GM21423 (cell line): ENCODE measurements around the gene DEFB132.
A peak's percentile ranks its signal among the peaks of the same experiment; 100 is the strongest.
"Not testable (repeated sequence)": the region's sequence is repeated elsewhere in the genome, so short reads cannot be mapped to it uniquely, and the experiment has no call there.

ENCODE experiments used
- ATAC-seq: cut with Tn5 transposase; IDR thresholded peaks from one replicate; pipeline ENCODE4 v1.9.1; 2021; ENCODE audit warnings: mild to moderate bottlenecking, moderate library complexity; ENCODE audit not compliant: unreplicated experiment

Gene DEFB132, protein sequence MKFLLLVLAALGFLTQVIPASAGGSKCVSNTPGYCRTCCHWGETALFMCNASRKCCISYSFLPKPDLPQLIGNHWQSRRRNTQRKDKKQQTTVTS

DNA sequence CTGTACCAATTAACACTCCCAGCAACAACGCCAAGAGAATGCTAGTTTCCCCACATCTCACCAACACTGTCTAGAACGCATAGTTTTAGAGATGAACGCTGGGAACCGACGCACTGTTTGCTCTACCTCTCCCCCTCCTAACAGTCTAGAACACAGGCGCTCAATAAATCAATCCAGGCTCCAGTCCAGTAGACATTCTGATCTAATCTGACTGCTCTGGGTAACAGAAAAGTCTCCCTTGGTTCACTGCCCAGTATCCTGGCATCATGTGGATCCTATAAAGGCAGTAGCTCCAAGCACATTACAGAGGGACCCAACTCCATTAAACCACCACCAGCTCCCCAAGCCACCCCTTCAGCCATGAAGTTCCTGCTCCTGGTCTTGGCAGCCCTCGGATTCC, at the start of gene DEFB132:
TSS of gene DEFB132 (plus strand) at position 306 of the 400 bp plus-strand sequence. CDS start at position 361, 55 bp downstream.
- ATAC-seq: no peak

DNA sequence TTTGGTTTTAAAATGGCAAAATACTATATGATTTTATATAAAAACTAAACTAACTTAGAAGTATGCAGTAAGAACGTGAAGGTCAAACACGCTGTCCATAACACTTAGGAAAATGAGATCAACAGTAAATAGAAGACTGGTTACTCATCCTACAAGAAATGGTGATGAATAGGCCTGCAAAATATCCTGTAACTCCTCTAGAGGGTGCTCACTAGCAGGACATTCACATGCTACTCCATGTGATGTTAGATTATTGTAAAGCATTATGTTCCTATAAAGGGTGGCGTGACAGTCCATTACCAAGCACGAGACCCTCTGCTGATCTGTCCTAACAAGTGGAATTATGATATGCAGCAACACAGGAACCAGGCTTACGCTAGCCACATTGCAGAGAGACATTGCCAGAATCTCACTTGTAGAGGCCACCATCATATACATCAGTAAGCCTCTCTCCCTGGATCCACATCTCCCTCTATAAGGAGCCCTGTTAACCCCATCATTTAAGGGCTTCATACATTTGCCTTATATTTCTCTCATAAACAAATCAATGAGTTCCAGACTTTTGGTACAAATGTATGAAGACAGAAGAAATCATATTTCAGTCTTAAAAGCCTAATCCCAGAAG, 48.5 kb upstream of the DEFB132 start:
- ATAC-seq: no peak

DNA sequence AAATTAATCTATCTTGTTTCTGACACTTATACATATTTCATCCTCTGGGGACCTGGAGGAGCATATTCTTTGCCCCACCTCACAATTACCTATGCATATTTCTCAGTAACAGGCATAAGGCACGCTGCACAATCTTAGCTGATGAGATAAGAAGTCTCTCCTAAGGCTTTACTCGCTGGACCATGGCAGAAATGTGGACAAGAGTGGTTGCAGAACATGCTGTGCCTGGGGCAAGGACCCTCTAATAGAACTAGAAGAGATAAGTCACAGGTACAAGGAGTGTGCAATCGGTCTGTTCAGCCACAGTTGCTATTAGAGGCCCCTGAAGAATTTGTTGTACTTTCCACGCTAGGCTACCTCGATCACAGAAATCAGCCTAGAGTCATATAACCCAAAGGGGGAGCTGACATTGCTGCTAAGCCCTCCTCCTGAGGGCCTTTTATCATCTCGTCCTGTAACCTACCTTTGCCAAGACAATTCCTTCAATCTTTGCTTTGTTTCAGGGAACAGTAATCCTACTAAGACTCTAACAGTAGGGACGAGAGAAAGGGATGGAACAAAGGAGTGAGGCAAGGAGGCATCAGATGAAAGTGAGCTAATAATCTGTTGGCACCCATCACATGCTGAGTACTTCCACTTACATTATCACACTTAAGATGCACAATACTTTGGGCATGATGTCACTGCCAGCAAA, 46.6 kb upstream of the DEFB132 start:
- no peak for ATAC-seq

DNA sequence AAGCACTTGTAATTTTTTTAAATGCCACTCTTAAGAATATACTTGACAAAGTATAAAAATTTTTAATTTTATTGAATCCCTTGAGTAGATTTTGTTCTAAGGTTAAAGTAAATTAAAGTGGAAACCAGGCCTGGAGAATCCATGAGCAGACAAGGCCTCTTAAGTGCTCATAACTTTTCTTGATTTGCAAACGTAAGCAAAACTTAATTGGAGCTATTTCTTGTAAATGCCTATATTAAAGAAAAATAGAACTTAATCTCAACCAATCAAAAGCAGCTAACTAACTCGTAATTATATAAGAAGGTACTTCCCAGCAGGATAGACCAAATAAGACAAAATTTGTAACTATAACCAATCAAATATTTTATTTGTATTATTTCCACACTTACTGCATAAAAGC, 43.1 kb upstream of the DEFB132 start:
- no peak for ATAC-seq

DNA sequence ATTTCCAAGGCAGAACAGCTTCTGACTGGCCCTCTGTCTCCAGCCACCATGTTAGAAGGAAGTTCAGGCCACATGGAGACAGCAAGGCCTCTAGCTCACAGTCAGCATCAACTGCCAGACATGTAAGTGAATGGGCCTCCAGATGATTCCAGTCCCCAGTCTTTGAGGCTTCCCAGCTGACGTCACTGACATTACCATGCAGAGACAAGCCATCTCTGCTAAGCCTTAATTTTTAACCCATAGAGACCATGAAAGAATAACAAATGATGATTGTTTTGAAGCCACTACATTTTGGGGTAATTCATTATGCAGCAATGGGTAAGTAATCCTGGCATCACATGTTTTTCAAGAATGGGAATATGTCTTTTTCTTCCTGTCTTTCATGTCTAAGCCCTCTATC, 41.7 kb upstream of the DEFB132 start:
- ATAC-seq: no peak

DNA sequence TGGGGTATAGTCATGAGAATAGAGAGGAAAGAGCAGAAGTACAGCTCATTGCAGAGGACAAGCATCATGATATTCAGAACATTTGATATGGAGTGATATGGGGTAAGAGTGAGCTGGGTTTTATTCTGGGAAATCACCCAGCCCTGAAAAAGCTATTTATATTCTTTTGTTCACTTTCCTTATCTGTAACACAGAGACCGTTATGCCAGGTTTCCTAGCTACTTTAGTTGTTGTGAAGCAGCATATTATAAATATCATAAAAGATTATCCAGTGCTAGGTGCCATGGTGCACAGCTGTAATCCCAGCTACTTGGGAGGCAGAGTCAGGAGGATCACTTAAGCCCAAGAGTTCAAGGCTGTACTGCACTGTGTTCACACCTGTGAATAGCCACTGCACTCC, 40.3 kb upstream of the DEFB132 start:
- no peak for ATAC-seq

DNA sequence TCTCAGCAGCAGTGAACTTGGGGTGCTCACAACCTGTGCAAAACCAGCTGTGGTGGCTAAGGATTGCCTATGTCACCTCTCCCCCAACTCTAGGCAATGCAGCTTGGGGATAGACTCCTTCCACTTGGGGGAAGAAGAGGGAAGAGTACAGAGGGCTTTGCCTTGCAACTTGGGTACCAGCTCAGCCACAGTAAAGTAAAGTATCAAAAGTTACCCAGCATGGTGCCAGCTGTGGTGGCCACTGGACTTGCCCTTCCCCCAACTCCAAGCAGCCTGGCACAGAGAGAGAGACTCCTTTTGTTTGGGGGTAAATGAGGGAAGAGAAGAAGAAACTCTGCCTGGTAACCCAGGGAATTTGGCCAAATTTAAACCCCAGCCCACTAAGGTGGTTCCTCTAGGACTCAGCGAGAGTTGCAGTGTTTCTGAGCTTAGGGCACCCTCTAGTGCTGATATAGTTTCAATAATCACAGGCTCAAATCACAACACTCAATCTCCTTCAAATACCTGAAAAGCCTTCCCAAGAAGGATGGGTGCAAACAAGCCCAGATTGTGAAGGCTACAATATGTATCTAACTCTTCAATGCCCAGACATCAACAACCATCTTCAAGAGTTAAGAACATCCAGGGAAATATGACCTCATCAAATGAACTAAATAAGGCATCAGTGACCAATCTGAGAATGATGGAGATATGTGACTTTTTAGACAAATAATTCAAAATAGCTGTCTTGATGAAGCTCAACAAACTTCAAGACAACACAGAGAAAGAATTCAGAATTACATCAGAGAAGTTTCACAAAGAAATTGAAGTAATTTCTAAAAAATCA, 38.0 kb upstream of the DEFB132 start:
- no peak for ATAC-seq

DNA sequence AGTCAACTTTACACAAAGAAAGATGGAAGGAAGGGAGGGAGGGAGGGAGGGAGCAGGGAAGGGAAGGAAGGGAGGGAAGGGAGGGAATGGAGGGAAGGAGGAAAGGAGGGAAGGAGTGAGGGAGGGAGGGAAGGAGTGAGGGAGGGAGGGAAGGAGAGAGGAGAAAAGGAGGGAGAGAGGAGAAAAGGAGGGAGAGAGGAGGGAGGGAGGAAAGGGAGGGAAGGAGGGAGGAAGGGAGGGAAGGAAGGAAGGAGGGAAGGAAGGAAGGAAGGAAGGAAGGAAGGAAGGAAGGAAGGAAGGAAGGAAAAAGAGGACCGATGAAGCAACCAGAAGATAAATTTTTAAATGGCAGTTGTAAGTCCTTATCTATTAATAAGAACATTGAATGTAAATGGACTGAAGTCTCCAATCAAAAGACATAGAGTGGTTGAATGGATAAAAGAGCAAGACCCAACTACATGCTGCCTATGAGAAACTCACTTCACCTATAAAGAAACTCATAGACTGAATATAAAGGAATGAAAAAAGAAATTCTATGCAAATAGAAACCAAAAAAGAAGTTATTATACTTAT, 36.2 kb upstream of the DEFB132 start:
- ATAC-seq: no peak

DNA sequence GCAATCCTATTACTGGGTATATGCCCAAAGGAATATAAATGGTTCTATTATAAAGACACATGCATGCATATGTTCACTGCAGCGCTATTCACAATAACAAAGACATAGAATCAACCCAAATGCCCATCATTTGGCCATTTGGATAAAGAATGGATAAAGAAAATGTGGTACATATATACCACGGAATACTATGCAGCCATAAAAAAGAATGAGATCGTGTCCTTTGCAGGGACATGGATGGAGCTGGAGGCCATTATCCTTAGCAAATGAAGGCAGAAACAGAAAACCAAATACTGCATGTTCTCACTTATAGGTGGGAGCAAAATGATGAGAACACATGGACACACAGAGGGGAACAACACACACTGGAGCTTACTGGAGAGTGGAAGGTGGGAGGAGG, 31.6 kb upstream of the DEFB132 start:
- not testable (repeated sequence) for ATAC-seq

DNA sequence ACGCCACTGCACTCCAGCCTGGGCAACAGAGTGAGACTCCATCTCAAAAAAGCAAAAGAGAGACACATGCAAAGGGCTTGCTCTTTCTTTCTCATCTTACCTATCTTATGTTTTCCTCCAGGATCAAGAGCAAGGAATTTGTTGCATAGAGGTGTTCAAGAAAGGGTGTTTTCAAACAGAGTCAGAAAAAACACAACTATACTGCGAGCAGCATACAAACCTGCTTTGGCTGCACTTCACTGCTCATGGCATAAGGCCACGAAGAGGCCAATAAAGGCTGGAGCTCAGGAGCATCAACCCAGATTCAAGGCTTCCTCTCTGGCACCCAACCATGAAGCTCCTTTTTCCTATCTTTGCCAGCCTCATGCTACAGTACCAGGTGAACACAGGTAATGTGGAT, 30.6 kb upstream of the DEFB132 start, which contains the start of gene DEFB129:
TSS of gene DEFB129 (plus strand) at position 301 of the 400 bp plus-strand sequence. CDS start at position 332, 31 bp downstream.
- ATAC-seq: no peak

DNA sequence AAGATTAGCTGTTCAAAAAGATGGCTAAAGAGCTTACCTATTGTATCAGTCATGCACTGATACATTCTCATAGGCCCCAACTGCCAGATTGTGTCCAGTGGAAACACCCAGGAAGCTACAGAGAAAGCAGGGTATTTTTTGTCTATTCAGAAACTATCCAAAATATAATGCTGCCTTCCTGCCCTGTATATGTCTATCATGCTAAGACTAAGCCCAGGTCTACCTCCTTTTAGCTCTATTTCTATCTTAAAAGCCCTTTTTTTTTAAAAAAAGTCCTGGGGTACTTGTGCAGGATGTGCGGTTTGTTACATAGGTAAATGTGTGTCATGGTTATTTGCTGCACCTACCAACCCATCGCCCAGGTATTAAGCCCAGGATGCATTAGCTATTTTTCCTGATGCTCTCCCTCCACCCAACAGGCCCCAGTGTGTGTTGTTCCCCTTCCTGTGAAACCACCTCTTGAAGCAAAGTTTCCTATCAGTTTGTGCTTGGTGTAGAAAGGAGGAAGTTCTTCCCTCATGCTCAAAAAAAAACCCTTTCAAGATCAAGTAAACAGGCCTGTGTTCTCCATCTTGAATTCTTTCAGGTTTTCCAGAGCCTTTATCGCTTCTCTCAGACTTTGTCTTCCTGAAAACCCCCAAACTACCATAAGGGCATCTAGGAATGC, 30.0 kb upstream of the DEFB132 start:
- no peak for ATAC-seq

DNA sequence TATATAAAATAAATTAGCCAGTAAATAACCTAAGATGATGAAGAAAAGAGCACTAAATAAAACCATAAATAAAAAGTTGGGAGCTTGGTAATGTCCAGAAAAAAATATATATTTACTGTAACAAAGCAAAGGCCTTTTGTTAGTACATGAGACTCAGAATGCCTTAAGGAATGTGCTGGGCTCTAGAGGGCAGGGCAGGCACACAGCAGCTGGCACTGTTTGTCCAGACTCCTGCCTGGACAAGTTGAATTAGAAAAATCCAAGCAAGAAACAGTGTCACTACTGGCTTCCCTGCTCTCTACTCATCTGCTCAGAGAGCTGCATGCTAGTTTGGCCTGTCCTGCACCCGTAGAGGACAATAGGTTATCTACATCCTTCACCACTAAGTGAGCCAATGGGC, 21.6 kb upstream of the DEFB132 start:
- ATAC-seq: no peak

DNA sequence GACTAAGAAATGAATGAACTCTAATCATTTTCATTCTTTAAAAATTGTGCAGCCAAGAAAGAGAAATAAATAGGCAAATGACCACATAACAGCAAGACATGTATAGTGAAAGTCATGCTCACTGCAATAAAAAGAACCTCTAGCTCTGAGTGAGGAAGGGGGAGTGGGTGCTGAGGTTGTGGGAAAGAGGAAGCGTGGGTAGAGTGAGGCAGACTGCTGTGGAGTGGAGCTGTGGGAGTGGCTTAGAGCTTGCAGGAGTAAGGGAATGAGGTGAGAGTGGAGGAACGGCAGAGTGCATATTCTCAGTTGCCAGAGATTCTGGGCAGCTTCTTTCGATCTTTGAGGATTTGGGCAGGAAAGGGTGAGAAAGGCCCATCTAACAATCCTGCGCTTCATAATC, 20.0 kb upstream of the DEFB132 start:
- peak; percentile 53 for ATAC-seq

DNA sequence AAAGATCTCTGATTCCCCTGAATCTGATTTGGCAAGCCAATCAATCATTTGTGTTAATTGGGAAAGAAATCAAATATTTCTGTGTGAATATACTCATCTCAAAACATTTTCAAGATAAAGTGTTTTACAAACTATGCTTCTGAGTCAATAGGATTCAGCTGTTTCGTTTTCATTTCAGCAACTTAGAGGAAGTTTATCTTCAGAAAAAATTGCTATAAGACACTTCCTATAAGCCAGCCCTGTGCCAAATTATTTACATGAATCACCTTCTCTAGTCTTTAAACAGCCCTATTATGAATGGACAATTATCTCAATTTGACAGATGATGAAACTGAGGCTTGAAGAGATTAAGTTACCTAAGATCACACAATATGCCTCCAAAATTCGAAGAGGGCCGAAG, 19.6 kb upstream of the DEFB132 start:
- ATAC-seq: no peak

DNA sequence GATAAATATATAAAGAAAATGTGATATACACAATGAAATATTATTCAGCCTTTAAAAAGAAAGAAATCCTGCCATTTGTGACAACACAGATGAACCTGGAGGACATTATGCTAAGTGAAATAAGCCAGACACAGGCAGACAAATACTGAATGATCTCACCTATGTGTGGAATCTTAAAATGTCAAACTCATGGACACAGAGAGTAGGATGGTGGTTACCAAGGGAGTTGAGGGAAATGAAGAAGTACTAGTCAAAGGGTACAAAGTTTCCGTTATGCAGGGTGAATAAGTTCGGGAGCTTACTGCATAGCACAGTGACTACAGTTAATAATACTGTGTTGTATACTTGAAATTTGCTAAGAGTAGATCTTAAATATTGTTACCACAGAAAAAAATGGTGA, 14.6 kb upstream of the DEFB132 start:
- ATAC-seq: no peak

DNA sequence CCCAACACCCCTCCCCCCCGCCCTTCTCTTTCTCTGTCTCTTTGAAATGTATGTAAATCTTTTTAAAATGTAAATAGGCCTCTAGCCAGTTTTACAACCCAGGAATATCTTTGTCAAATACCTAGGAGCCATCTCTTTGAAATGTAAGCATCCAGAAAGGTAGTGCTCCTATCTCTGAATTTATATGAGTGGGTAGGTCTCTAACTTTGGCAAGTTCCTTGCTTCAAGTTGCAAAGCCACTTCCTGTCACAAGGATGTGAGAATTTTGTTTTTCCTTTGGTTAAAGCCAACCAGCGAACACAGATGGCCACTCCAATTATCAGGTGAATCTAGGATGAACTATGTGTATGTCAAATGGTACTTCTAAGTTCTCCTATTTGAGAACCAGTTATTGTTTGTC, 6.2 kb upstream of the DEFB132 start:
- no peak for ATAC-seq

DNA sequence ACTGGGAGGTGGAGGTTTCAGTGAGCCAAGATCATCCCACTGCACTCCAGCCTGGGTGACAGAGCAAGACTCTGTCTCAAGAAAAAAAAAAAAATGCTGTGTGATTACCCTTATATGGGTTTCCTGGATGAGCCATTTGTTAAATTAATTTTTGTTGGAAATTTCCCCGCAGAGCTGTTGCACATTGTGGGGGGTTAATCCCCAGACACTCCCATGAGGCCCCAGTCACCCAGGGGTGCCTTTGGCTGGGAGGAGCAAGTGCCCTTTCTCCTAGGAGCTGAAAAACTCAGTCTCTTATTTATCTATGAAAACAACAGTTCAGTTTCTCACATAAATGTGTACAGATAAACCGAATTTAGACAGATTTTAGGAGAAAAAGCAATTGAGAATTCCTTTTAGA, 4.7 kb upstream of the DEFB132 start:
- ATAC-seq: no peak

DNA sequence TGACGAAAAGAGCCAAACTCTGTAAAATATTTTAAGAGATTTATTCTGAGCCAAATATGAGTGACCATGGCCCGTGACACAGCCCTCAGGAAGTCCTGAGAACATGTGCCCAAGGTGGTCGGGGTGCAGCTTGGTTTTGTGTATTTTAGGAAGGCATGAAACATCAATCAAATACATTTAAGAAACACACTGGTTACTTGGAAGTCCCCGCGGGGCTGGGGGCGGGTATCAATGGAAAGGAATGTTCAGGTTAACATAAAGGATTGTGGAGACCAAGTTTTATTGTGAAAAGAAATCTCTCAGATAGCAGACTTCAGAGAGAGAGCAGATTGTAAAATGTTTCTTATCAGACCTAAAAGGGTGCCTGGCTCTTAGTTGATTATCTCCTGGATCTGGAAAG, 4.1 kb upstream of the DEFB132 start:
- not testable (repeated sequence) for ATAC-seq

DNA sequence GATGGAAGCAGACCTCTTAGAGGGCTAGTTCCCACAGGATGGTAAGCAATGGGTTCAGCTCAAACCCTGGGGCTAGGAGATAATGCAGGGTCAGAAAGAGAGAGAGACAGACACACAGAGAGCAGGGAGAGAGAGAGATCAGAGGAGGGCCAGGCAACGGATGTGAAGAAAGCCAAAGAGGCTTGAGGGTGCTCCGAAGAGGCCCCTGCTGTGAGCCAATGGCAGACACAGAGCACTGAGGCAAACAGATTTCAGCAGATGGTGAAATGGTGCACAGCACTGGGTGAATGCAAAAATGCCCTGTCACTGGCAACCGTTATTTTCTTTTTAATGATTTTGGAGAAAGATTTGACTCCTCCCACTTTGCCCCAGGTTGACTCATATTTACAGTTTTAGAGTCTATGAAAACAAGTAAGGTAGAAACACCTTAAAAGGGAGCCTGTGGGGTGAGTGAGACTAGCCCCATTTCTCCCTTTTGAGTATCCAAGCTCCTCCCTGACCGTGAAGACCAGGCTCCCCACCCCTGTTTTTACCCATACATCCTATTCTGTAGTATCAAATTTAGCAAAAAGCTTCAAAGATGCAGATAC, 840 bp downstream of the DEFB132 start:
- ATAC-seq: no peak

DNA sequence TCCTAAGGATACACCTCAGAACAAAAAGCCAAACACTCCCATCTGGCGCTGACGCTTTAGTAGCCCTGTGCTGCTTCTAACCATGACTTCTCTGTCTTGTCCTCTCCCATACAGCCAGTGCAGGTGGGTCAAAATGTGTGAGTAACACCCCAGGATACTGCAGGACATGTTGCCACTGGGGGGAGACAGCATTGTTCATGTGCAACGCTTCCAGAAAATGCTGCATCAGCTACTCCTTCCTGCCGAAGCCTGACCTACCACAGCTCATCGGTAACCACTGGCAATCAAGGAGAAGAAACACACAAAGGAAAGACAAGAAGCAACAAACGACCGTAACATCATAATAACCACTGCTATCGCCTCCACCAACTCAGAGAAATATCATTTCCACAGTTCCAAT, 1.4 kb downstream of the DEFB132 start:
- ATAC-seq: no peak
